ENCODE measurements around the gene GABBR2.

The GABBR2 gene

DNA sequence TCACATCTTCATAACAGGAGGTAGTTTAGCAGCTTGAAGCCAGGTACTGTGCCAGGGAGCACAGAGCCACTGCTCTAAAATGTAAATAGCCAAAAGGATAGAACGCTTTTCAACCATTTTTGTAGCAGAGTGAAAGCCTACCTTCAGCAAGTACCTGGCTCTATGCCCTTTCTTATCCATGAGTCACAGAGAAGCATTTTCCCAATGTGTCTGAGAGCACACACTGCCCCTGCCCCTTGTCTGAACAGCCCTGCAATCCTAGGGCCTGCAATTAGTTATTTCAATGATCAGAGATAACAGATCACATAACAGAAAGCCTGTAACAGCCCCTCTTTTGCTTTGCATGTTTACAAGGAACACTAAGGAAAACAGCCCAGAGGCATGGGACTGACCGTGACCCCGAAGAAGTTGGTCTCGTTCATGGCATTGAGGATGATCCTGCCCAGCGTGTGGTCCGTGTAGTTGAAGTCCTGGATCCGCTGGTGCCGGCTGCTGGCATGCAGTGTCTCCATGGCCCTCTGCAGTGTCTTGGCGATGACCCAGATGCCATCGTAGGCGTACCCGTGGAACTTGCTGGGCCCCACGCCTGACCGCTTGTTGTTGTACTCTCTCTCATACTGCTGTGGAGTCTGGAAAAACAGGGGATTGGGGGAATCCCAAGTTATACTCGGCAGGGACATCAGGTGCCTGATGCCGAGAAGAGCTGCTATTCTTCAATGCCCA lies 255.0 kb downstream of the GABBR2 start:
- no peak overlapping the region for H3K4me3 Mint-ChIP-seq
- no peak for DNase-seq
- peaks cover 29% of the 10 kb centered on the region for H3K27me3 Mint-ChIP-seq
- H3K4me1 Mint-ChIP-seq, result no peaks in the 10 kb centered on the region
- H3K9me3 Mint-ChIP-seq, result peaks cover under 1% of the 10 kb centered on the region
- CTCF ChIA-PET, result no interaction called here
- no peaks in the 10 kb centered on the region for H3K36me3 Mint-ChIP-seq
- no peak overlapping the region for H3K27ac Mint-ChIP-seq

- no peak overlapping the region for H3K27ac Mint-ChIP-seq
- no peak overlapping the region for H3K4me3 Mint-ChIP-seq
- CTCF ChIA-PET, result no interaction called here
- peaks cover 29% of the 10 kb centered on the region for H3K27me3 Mint-ChIP-seq
- no peaks in the 10 kb centered on the region for H3K36me3 Mint-ChIP-seq
- no peaks in the 10 kb centered on the region for H3K9me3 Mint-ChIP-seq
- no peak for DNase-seq
- no peaks in the 10 kb centered on the region for H3K4me1 Mint-ChIP-seq
These were observed 257.2 kb downstream of the GABBR2 start for GRCh38 chr9:98451576-98451975.

DNA sequence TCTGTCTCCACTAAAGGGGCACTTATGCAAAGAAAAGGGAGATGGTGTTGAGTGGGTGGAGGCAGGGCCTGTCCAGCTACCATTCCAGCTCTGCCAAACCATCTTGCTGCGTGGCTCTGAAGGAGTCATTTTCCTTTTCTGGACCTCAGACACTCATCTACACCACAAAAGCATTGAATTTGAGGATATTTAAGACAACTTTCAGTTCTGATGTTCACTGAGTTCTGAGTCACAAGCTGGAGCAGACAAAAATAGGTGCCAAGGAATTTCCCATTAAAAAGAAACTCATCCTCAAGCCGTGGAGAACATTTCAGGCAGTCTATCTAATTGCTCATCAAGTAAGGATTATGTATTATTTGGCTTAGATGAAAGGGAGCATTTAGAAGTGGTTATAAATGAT lies 258.2 kb downstream of the GABBR2 start:
- Mint-ChIP-seq H3K4me3 (no peak overlapping the region), H3K4me1 (no peaks in the 10 kb centered on the region), H3K9me3 (no peaks in the 10 kb centered on the region), H3K27ac (no peak overlapping the region), H3K36me3 (no peaks in the 10 kb centered on the region), H3K27me3 (peaks cover 22% of the 10 kb centered on the region)
- DNase-seq, result no peak
- CTCF ChIA-PET, result no interaction called here

DNA sequence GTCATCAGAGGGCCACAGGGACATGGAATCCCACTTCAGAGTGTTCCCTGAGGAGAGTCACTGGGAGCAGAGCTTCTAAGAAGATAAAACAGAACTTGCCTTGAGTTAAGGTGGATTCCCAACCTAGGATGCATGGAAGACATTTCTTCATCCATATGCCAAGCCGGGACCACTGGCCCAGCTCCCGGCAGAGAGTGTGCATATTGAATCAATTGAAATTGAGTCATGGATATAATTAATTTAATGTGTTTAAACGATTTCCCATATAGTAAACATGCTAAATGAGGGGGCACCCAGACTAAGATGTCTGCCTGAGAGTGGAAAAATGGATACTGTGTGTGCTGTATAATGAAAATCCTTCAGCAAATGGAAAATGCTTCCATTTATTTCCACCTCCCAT lies 258.9 kb downstream of the GABBR2 start:
- CTCF ChIA-PET, result no interaction called here
- Mint-ChIP-seq H3K36me3 (no peaks in the 10 kb centered on the region), H3K9me3 (no peaks in the 10 kb centered on the region), H3K27me3 (peaks cover 22% of the 10 kb centered on the region), H3K4me1 (no peaks in the 10 kb centered on the region), H3K27ac (no peak overlapping the region), H3K4me3 (no peak overlapping the region)
- no peak for DNase-seq

DNA sequence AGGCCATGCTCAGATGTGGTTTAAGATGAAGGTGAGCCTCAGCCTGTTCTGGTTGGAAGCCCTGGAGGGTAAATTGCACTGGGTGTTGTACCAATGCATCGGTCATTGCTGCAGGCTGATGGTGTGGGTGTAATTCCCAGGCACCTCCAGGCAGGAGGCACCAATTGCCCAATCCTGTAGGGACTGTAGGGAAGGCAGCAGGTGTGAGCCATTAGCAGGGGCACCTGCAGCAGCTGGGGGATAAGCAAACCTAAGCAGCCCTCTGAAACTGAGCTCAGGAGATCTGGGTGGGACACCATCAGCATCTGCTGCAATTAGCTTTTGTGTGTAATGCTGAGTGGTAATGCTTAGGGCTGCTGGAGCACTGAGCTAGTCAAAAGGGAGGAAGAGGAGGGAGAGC lies 263.2 kb downstream of the GABBR2 start:
- H3K9me3 Mint-ChIP-seq, result no peaks in the 10 kb centered on the region
- H3K4me3 Mint-ChIP-seq, result no peak overlapping the region
- DNase-seq, result no peak

GRCh38 chr9:98444601-98445000 lies 264.1 kb downstream of the GABBR2 start:
- CTCF ChIA-PET, result no interaction called here
- H3K9me3 Mint-ChIP-seq, result no peaks in the 10 kb centered on the region
- no peak overlapping the region for H3K4me3 Mint-ChIP-seq
- no peak overlapping the region for H3K27ac Mint-ChIP-seq
- no peaks in the 10 kb centered on the region for H3K36me3 Mint-ChIP-seq
- no peak for DNase-seq
- H3K4me1 Mint-ChIP-seq, result no peaks in the 10 kb centered on the region
- H3K27me3 Mint-ChIP-seq, result peaks cover 4% of the 10 kb centered on the region

More for the DNA sequence above, 263.2 kb downstream of the GABBR2 start:
- Mint-ChIP-seq H3K36me3 (no peaks in the 10 kb centered on the region), H3K4me1 (no peaks in the 10 kb centered on the region), H3K27ac (no peak overlapping the region), H3K27me3 (peaks cover 7% of the 10 kb centered on the region)
- CTCF ChIA-PET, result no interaction called here

- Mint-ChIP-seq H3K4me3 (no peak overlapping the region), H3K27me3 (peaks cover 4% of the 10 kb centered on the region), H3K27ac (no peak overlapping the region), H3K36me3 (no peaks in the 10 kb centered on the region), H3K9me3 (no peaks in the 10 kb centered on the region), H3K4me1 (no peaks in the 10 kb centered on the region)
- CTCF ChIA-PET, result no interaction called here
- DNase-seq, result no peak
These were observed 266.2 kb downstream of the GABBR2 start for GRCh38 chr9:98442541-98442940.

DNA sequence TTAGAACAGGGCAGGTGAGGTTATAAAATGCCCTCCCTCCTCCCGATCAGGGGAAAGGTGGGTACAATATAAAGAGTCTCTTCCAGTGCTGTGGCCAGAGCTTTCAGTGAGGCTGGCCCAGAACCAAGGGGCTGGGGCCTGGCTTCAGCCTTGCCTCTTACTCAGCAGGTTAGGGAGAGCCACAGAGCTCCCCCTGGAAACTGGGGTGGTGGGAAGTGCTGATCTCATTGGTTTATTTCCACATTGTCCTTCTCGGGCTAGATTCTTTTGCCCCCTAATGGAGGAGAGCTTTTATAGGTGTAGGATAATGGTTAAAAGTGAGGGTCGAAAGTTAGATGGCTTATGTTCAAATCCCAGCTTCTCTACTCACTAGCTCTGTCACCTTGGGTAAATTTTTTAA lies 266.6 kb downstream of the GABBR2 start:
- H3K4me3 Mint-ChIP-seq, result no peak overlapping the region
- no peak overlapping the region for H3K27ac Mint-ChIP-seq
- CTCF ChIA-PET, result no interaction called here
- no peaks in the 10 kb centered on the region for H3K36me3 Mint-ChIP-seq
- no peaks in the 10 kb centered on the region for H3K9me3 Mint-ChIP-seq
- DNase-seq, result no peak
- peaks cover 4% of the 10 kb centered on the region for H3K27me3 Mint-ChIP-seq
- H3K4me1 Mint-ChIP-seq, result no peaks in the 10 kb centered on the region

- Mint-ChIP-seq H3K9me3 (no peaks in the 10 kb centered on the region), H3K4me1 (no peaks in the 10 kb centered on the region), H3K36me3 (no peaks in the 10 kb centered on the region), H3K27ac (no peak overlapping the region), H3K4me3 (no peak overlapping the region), H3K27me3 (peaks cover 4% of the 10 kb centered on the region)
- CTCF ChIA-PET, result no interaction called here
- DNase-seq, result no peak
These were observed 270.1 kb downstream of the GABBR2 start for GRCh38 chr9:98438666-98439065.

GRCh38 chr9:98437458-98438034 lies 271.2 kb downstream of the GABBR2 start:
- Mint-ChIP-seq H3K27me3 (peaks cover 4% of the 10 kb centered on the region), H3K27ac (no peak overlapping the region), H3K4me1 (no peaks in the 10 kb centered on the region), H3K36me3 (no peaks in the 10 kb centered on the region), H3K9me3 (no peaks in the 10 kb centered on the region), H3K4me3 (no peak overlapping the region)
- CTCF ChIA-PET, result no interaction called here
- DNase-seq, result no peak

DNA sequence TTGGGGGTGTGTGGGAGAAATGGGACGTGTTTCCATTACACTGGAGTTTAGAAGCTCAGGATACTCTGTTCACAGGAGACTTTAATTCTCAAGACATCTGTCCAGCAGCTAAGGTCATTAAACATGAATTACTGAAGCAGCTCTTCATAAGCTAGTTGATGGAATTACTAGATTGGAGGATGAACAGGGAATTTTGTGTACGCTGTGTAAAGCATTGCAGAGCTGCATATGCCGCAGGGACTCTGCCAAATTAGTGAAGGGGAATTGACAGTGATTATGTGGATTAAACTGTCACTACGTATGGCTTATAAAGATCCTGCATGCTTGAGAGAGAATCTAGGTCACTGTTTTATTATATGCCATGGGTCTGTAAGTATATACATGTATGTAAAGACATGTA lies 275.8 kb downstream of the GABBR2 start:
- H3K4me1 Mint-ChIP-seq, result no peaks in the 10 kb centered on the region
- H3K9me3 Mint-ChIP-seq, result no peaks in the 10 kb centered on the region

GRCh38 chr9:98432134-98432533 lies 276.6 kb downstream of the GABBR2 start:
- H3K27me3 Mint-ChIP-seq, result no peaks in the 10 kb centered on the region
- DNase-seq, result no peak
- H3K9me3 Mint-ChIP-seq, result no peaks in the 10 kb centered on the region
- CTCF ChIA-PET, result no interaction called here
- H3K4me3 Mint-ChIP-seq, result no peak overlapping the region
- no peaks in the 10 kb centered on the region for H3K4me1 Mint-ChIP-seq
- H3K36me3 Mint-ChIP-seq, result no peaks in the 10 kb centered on the region
- H3K27ac Mint-ChIP-seq, result no peak overlapping the region

More for the DNA sequence above, 275.8 kb downstream of the GABBR2 start:
- H3K27ac Mint-ChIP-seq, result no peak overlapping the region
- no peak for DNase-seq
- H3K4me3 Mint-ChIP-seq, result no peak overlapping the region
- CTCF ChIA-PET, result no interaction called here
- H3K27me3 Mint-ChIP-seq, result no peaks in the 10 kb centered on the region
- no peaks in the 10 kb centered on the region for H3K36me3 Mint-ChIP-seq

DNA sequence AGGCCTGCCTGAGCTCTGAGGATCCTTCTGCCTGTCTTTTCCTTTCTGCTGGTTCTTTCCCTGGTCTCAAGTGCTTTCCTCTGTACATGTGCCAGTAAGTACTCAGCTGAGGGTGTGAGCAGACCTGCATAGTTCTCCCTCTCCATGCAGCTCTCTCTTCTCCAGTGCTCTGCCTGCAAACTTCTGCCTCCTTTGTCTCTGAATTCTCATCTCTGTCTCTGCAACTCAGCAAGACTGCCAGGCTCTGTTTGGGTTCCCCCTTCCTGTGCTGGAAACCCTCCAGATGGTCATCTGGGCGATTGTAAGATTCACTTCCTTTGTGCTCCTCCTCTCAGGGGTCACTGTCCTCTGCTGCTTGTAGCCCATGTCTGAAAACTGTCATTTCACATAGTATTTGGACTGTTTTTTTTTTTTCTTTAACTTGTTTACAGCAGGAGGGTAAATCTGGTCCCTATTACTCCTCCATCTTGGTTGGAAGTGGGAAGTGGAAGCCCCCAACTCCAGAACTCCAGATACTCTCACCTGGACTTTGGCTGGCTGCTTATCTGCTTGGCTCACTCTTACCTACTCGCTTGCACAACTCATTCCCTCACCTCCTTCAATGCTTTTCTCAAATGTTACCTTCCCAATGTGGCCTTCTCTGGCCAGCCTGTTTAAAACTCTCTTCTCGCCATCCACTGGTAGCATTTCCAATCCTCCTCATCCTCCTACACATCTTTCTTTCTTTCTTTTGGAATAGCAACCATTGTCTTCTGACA lies 278.0 kb downstream of the GABBR2 start:
- no peak overlapping the region for H3K27ac Mint-ChIP-seq
- CTCF ChIA-PET, result no interaction called here
- no peaks in the 10 kb centered on the region for H3K9me3 Mint-ChIP-seq
- DNase-seq, result no peak
- H3K4me1 Mint-ChIP-seq, result no peaks in the 10 kb centered on the region
- H3K36me3 Mint-ChIP-seq, result no peaks in the 10 kb centered on the region
- peaks cover 3% of the 10 kb centered on the region for H3K27me3 Mint-ChIP-seq
- H3K4me3 Mint-ChIP-seq, result no peak overlapping the region

DNA sequence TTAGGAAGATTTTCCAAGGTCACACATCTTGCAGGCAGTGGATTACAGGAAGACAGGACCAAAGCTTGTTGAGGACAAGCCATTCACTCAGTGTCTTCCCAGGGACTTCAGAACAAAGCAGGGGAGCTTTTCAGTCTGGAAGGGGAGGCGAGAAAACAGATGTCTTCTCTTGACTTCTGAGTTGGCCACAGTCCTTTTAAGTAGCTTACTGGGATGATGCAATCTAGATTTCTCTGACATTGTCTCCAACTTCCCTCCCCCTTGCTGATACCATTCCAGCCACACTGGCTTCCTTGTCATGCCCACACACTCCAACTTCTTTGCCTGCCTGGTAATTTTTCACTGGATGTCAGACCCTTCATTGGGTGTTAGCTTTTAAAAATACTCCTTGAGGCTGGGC lies 279.1 kb downstream of the GABBR2 start:
- Mint-ChIP-seq H3K27me3 (peaks cover 3% of the 10 kb centered on the region), H3K27ac (no peak overlapping the region)
- CTCF ChIA-PET, result no interaction called here

DNA sequence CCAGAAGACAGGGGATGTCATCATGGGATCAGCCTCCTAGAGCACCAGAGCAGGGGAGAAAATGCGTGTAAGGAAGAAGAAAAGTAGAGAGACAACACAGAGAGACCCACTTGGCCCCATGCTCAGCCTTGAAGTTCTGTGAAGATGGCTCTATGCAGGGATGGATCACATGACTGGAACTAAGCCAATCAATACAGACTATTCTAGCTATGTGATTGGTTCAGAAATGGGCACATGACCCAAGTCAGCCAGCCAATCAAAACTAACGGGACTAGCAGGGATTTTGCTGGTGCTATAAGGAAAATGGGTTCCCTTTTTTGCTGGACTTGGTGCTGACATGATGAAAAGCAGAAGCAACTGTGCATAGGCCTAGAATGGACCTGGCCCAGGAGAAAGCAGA lies 280.3 kb downstream of the GABBR2 start:
- Mint-ChIP-seq H3K27ac (no peak overlapping the region), H3K27me3 (peaks cover 3% of the 10 kb centered on the region), H3K4me3 (no peak overlapping the region)

More for the DNA sequence above, 279.1 kb downstream of the GABBR2 start:
- no peaks in the 10 kb centered on the region for H3K4me1 Mint-ChIP-seq
- no peaks in the 10 kb centered on the region for H3K36me3 Mint-ChIP-seq
- H3K9me3 Mint-ChIP-seq, result no peaks in the 10 kb centered on the region
- DNase-seq, result no peak
- no peak overlapping the region for H3K4me3 Mint-ChIP-seq

More for the DNA sequence above, 280.3 kb downstream of the GABBR2 start:
- no peaks in the 10 kb centered on the region for H3K4me1 Mint-ChIP-seq
- CTCF ChIA-PET, result no interaction called here
- H3K9me3 Mint-ChIP-seq, result no peaks in the 10 kb centered on the region
- DNase-seq, result no peak
- H3K36me3 Mint-ChIP-seq, result no peaks in the 10 kb centered on the region
